Measurements from ENCODE around the gene DIP2C.
"Not testable (repeated sequence)": the region's sequence is repeated elsewhere in the genome, so short reads cannot be mapped to it uniquely, and the experiment has no call there.

Gene DIP2C

GRCh38 chr10:517872-518475 lies 171.5 kb downstream of the DIP2C start:
- no peak for TF ChIP-seq CTCF (conservative IDR thresholded peaks at IDR 0.05)
- TF ChIP-seq ZFX (IDR thresholded peaks at IDR 0.05): no peak
- H3K27ac ChIP-seq: no peak overlapping the region

GRCh38 chr10:517241-517830 lies 172.1 kb downstream of the DIP2C start:
- no peak overlapping the region for H3K27ac ChIP-seq
- TF ChIP-seq ZFX (IDR thresholded peaks at IDR 0.05) (no peak), CTCF (conservative IDR thresholded peaks at IDR 0.05) (no peak)

- no peak overlapping the region for H3K27ac ChIP-seq
- no peak for TF ChIP-seq CTCF (conservative IDR thresholded peaks at IDR 0.05)
- TF ChIP-seq ZFX (IDR thresholded peaks at IDR 0.05): no peak
Observed at GRCh38 chr10:516764-517163, 172.7 kb downstream of the DIP2C start.

- H3K27ac ChIP-seq: no peak overlapping the region
Observed at GRCh38 chr10:515674-516073, 173.8 kb downstream of the DIP2C start.

GRCh38 chr10:514137-514671 lies 175.3 kb downstream of the DIP2C start:
- TF ChIP-seq ZFX (IDR thresholded peaks at IDR 0.05) (no peak), CTCF (conservative IDR thresholded peaks at IDR 0.05) (no peak)
- H3K27ac ChIP-seq: no peak overlapping the region

More at GRCh38 chr10:515674-516073, 173.8 kb downstream of the DIP2C start:
- TF ChIP-seq CTCF (conservative IDR thresholded peaks at IDR 0.05): no peak
- TF ChIP-seq ZFX (IDR thresholded peaks at IDR 0.05): no peak

- no peak overlapping the region for H3K27ac ChIP-seq
- TF ChIP-seq CTCF (conservative IDR thresholded peaks at IDR 0.05): no peak
- TF ChIP-seq ZFX (IDR thresholded peaks at IDR 0.05): no peak
Observed at GRCh38 chr10:513393-513792, 176.1 kb downstream of the DIP2C start.

- not testable (repeated sequence) for H3K27ac ChIP-seq
Observed at GRCh38 chr10:512661-513060, 176.8 kb downstream of the DIP2C start.

- no peak overlapping the region for H3K27ac ChIP-seq
Observed at GRCh38 chr10:511849-512191, 177.6 kb downstream of the DIP2C start.

More at GRCh38 chr10:511849-512191, 177.6 kb downstream of the DIP2C start:
- TF ChIP-seq CTCF (conservative IDR thresholded peaks at IDR 0.05): no peak
